ENCODE results near the gene PKHD1.

The PKHD1 gene

GRCh38 chr6:51846531-51846930 lies 240.9 kb downstream of the PKHD1 start:
- Histone ChIP-seq H3K36me3 (ENCODE audit: low read depth) (no peaks in the 10 kb centered on the region), H3K9me3 (ENCODE audit: severe bottlenecking) (no peaks in the 10 kb centered on the region), H3K4me1 (ENCODE audit: insufficient read depth, poor library complexity, severe bottlenecking) (no peaks in the 10 kb centered on the region), H3K27ac (ENCODE audit: poor library complexity, severe bottlenecking) (no peak overlapping the region), H3K27me3 (ENCODE audit: insufficient read depth, poor library complexity, severe bottlenecking) (no peaks in the 10 kb centered on the region), H3K4me3 (ENCODE audit: severe bottlenecking) (no peak overlapping the region)
- no peak for DNase-seq (ENCODE audit: low spot score)
- ATAC-seq (ENCODE audit: low read depth) = no peak
- no peak for TF ChIP-seq CTCF (IDR thresholded peaks at IDR 0.05; ENCODE audit: poor library complexity, severe bottlenecking)

GRCh38 chr6:51844336-51844735 lies 243.1 kb downstream of the PKHD1 start:
- Histone ChIP-seq H3K9me3 (ENCODE audit: severe bottlenecking) (no peaks in the 10 kb centered on the region), H3K27me3 (ENCODE audit: insufficient read depth, poor library complexity, severe bottlenecking) (peaks cover under 1% of the 10 kb centered on the region), H3K4me3 (ENCODE audit: severe bottlenecking) (no peak overlapping the region), H3K27ac (ENCODE audit: poor library complexity, severe bottlenecking) (no peak overlapping the region), H3K4me1 (ENCODE audit: insufficient read depth, poor library complexity, severe bottlenecking) (no peaks in the 10 kb centered on the region), H3K36me3 (ENCODE audit: low read depth) (no peaks in the 10 kb centered on the region)
- ATAC-seq (ENCODE audit: low read depth) (no peak), DNase-seq (ENCODE audit: low spot score) (no peak)
- TF ChIP-seq CTCF (IDR thresholded peaks at IDR 0.05; ENCODE audit: poor library complexity, severe bottlenecking) = no peak

DNA sequence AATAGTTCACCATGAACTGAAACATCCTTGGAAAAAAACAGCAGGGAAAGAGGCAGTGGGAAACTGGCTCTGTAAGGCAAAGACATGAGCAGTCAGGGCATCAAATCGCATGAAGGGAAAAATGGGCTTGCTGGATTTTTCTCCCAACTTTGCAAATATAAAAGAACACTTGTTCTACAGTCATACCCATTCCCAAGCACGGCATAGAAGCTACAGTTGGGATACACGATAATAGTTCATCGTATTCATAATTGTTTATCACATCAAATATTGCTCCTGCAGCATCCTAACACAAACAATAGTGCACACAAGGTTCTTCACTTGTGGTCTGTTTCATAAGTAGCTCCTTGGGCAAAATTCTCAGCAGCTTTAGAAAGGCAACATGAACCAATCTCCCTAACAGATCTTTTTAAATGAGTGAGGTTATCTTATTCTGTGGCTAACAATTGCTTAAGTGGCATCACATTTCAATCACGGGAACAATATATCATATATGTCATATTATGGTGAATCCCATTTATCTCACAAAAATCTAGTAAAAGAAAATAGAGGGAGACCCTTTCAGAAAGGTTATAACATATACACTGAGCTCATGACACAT lies 243.9 kb downstream of the PKHD1 start:
- Histone ChIP-seq H3K4me1 (ENCODE audit: insufficient read depth, poor library complexity, severe bottlenecking) (no peaks in the 10 kb centered on the region), H3K27me3 (ENCODE audit: insufficient read depth, poor library complexity, severe bottlenecking) (peaks cover 3% of the 10 kb centered on the region), H3K27ac (ENCODE audit: poor library complexity, severe bottlenecking) (no peak overlapping the region), H3K9me3 (ENCODE audit: severe bottlenecking) (no peaks in the 10 kb centered on the region), H3K36me3 (ENCODE audit: low read depth) (no peaks in the 10 kb centered on the region), H3K4me3 (ENCODE audit: severe bottlenecking) (no peak overlapping the region)
- DNase-seq (ENCODE audit: low spot score) = no peak
- no peak for ATAC-seq (ENCODE audit: low read depth)
- TF ChIP-seq CTCF (IDR thresholded peaks at IDR 0.05; ENCODE audit: poor library complexity, severe bottlenecking) = no peak

DNA sequence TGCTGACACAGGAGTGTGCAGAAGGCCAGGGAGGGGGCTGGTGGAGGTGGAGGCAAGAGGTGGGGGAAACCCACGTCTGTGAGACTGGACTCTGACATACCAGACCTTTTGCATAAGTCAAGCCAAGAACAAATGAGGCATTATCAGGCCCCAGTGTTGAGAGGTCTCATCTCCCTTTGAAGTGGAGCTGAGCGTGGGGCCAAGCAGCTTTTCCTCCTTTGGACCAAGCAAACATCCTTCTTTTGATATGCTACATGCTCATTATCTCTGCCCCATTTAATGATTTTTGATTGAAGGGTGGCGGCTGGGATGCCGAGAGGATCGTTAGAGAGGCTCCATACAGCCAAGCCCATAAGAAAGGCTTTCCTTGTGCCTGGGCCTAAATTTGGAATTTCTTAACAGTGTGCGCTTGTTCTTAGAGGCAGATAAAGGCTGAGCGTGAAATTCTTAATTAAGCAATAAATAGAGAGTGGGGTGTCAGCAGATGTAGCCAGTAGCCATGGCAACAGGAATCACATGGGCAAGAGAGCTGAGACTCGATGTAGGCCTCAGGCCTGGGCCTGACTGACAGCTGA lies 244.5 kb downstream of the PKHD1 start:
- H3K27ac ChIP-seq (ENCODE audit: poor library complexity, severe bottlenecking) = no peak overlapping the region
- H3K9me3 ChIP-seq (ENCODE audit: severe bottlenecking) = no peaks in the 10 kb centered on the region
- no peaks in the 10 kb centered on the region for H3K4me1 ChIP-seq (ENCODE audit: insufficient read depth, poor library complexity, severe bottlenecking)
- ATAC-seq (ENCODE audit: low read depth) = no peak
- H3K36me3 ChIP-seq (ENCODE audit: low read depth) = no peaks in the 10 kb centered on the region
- DNase-seq (ENCODE audit: low spot score) = no peak
- H3K4me3 ChIP-seq (ENCODE audit: severe bottlenecking) = no peak overlapping the region
- no peak for TF ChIP-seq CTCF (IDR thresholded peaks at IDR 0.05; ENCODE audit: poor library complexity, severe bottlenecking)
- peaks cover 3% of the 10 kb centered on the region for H3K27me3 ChIP-seq (ENCODE audit: insufficient read depth, poor library complexity, severe bottlenecking)

DNA sequence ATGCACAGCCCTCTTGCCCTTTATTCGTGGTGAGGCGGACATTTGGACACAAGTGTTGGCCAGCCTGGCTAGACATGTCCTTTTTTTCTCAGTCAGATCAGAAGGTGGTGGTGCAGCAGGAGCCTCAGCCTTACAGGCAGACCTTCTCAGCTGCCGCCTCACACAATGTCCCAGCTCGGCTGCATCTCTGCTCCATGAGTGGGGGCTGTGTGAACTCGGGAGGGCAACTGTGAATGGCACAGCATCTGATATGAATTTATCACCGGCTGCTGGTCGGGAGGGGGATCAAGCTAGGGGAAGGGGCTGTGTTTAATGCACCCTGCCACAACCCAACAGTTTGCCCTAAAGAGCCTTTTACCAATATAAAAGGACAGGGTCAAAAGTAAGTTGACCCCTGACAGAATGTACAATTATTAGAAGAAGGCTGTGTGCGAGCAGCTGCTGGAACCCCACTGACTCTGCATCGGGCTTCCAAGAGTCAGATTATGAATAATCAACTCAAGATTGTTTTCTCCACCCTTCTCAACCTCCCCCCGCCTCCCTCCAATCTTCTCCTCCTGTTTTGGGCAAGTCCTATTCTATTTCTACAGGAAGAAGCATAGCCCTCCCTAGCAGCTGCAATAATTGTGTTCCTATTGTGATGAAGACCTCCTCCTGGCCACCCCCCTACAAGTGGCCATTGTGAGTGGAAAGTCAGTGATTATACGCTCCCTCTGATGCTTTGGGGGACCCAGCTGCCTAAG lies 245.2 kb downstream of the PKHD1 start:
- DNase-seq (ENCODE audit: low spot score) (no peak), ATAC-seq (ENCODE audit: low read depth) (no peak)
- no peaks in the 10 kb centered on the region for H3K9me3 ChIP-seq (ENCODE audit: severe bottlenecking)
- peaks cover 3% of the 10 kb centered on the region for H3K27me3 ChIP-seq (ENCODE audit: insufficient read depth, poor library complexity, severe bottlenecking)
- H3K27ac ChIP-seq (ENCODE audit: poor library complexity, severe bottlenecking) = no peak overlapping the region
- no peaks in the 10 kb centered on the region for H3K4me1 ChIP-seq (ENCODE audit: insufficient read depth, poor library complexity, severe bottlenecking)
- no peak overlapping the region for H3K4me3 ChIP-seq (ENCODE audit: severe bottlenecking)
- no peak for TF ChIP-seq CTCF (IDR thresholded peaks at IDR 0.05; ENCODE audit: poor library complexity, severe bottlenecking)
- no peaks in the 10 kb centered on the region for H3K36me3 ChIP-seq (ENCODE audit: low read depth)
